ENCODE data around the gene CTAGE1.

DNA sequence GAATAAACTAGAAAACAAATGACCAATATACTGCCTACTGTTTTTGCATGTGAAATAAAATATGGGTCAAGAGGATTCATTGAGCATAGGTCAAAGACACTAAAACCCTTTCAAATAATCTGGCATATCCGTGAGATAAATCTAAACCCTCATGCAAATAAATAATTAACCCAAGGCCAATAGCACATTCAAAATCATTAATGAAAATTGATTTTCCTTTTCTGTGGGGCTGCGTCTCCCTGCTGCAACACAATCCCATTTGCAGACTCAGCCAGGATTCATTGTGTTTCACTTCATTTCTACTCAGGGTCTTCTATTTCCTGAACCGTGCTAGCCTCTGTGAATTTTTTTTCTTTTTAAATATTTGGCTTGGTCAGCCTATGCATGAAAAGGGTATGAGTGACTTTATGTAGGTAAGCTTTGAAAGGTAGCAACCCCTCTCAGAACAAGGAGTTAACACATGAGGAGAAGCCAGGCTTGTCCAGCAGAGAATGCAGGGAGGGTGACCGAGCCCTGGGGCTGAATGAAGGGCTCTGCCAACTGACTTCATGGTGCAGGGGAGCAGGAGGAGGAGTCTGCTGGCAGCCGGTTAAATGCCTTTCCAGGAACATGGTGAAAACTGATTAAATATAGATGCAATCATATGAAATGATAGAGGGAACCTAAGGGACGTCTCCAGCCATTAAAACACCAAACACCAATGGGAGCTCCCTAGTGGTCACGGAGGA is 10.3 kb upstream of the CTAGE1 start:
- TF ChIP-seq, protein P1, sequence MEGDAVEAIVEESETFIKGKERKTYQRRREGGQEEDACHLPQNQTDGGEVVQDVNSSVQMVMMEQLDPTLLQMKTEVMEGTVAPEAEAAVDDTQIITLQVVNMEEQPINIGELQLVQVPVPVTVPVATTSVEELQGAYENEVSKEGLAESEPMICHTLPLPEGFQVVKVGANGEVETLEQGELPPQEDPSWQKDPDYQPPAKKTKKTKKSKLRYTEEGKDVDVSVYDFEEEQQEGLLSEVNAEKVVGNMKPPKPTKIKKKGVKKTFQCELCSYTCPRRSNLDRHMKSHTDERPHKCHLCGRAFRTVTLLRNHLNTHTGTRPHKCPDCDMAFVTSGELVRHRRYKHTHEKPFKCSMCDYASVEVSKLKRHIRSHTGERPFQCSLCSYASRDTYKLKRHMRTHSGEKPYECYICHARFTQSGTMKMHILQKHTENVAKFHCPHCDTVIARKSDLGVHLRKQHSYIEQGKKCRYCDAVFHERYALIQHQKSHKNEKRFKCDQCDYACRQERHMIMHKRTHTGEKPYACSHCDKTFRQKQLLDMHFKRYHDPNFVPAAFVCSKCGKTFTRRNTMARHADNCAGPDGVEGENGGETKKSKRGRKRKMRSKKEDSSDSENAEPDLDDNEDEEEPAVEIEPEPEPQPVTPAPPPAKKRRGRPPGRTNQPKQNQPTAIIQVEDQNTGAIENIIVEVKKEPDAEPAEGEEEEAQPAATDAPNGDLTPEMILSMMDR (IDR thresholded peaks at IDR 0.05; ENCODE audit: low read depth, low read length) = no peak
- TF ChIP-seq MYC (IDR thresholded peaks at IDR 0.05; ENCODE audit: low read depth, low read length) = no peak
- TF ChIP-seq, protein P2, sequence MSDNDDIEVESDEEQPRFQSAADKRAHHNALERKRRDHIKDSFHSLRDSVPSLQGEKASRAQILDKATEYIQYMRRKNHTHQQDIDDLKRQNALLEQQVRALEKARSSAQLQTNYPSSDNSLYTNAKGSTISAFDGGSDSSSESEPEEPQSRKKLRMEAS (IDR thresholded peaks at IDR 0.05; ENCODE audit: low read depth, low read length) = no peak

Data from NB4 (cell line).